Left renal cortex interstitium (tissue), 4 donors: Measurements from ENCODE around the gene LIAS. TPM values are rescaled to one million over a fixed set of nuclear protein-coding genes. Genes with fewer than 3 reads are reported as not detected.

Source experiments
- DNase-seq, 4 donors: peaks; one replicate each; pipeline ENCODE4 v3.0.0-alpha.2; 2013; ENCODE audit warnings: low read depth in 4 of 4, low spot score in 2 of 4, missing footprints in 1 of 4
- polyA plus RNA-seq, 4 donors: library from polyadenylated mRNA; unstranded; fragments of 120-200 nt; gene quantifications; one replicate each; pipeline ENCODE4 v1.2.1, GENCODE V29; 2013; ENCODE audit not compliant: insufficient read length in 4 of 4

The LIAS gene
- polyA plus RNA-seq, 4 donors, result 20.7 to 36.7 (median 26.1) TPM

DNA sequence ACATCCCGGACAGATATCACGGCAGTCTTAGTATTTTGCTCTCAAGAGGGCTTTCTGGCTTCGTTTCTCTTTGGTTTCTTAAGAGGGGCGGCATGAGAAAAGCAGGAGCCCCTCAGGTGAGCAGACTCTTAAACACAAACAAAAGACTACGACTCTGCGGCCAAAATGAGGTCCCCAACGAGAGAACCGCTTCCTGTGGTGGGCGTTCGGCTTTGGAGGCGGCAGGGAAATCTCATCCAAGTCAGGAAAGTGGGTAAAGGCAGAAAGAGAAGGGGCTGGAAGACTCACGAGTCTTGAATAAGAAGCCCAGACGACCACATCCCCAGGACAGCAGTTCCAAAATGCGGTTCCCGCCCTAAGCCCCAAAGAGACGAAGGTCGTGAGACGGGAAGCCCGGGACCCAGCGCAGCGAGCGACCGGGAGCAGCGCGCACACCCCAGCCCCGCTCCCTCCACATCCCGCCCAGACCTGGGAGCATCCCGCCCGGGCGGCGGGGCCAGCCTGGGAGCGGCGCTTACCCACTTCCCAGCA is 68.0 kb downstream of the LIAS start:
- DNase-seq, result peak in 1 of 4 donors; percentile 39

DNA sequence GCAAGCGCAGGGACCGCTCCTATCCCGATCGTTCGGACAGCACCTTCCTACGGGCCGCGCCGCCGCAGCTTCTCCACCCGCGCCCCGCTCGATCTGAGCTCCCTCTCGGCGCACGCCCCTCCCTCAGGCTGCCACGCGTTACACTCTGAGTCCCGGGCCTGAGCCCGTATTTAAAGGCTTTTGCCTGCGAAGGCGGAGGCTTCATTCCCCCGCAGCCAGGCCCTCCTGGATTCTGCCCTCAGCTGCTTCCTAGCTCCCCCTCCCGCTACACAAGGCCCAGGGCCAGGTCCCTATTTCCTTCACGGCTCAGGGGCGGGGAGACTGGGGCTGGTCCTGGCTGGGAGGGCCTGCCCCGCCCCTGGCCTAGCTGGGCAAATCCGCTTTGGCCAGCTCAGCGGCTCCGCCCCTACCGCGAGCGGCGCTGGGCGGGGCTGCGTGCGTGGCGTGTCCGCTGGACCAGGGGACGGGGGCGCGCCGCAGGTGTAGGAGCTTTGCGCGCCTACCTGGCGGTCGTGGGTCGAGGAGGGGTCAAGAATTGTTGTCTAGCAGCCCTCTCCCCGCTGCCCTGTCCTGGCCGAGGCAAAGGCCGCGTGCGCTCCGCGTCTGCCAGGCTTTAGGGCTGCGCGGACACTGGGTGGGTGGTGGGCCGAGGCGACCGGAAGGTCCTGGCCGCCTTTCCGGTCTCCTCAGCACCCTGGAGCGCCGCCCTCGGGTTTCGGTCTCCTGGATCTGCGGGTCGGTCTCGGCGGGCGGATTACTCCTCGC is 68.6 kb downstream of the LIAS start, which contains the start of gene UGDH:
UGDH (minus strand) TSS at position 144 of the 765 bp plus-strand sequence. CDS start 5,927 bp downstream, outside the sequence.
- peak; percentile 92 to 97 (median 94) for DNase-seq

DNA sequence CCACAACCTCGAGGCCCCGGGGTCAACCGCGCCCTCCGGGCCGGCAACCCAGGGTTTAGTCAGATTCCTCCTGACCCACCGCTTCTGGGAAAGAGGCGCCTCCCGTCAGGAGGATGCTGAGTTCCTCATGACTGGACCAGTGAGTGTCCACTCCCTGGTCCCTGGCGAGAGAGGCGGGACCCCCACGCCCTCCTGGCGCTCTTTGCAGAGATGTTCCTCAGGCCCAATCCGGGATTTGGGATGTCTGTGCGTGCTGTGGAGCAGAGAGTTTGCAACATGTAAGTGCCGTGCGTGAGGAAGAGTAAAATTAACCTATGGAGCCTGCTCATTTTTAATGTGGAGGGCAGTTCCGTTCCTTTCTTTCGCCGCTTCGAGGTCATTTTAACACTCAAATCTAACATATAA is 69.2 kb downstream of the LIAS start:
- DNase-seq, result peak in 2 of 4 donors; percentile 62 to 77

Other genes with a start within 250 kb of the LIAS start
- gene RFC1, start 92.7 kb upstream of the LIAS start, polyA plus RNA-seq, result 10 to 100 TPM; 64.4 to 79.9 (median 73.3) TPM
- under 1 TPM; 0.11 to 0.40 (median 0.19) TPM for gene KLB, start 52.1 kb upstream of the LIAS start, polyA plus RNA-seq
- 1,000 to 10,000 TPM in 2 of 4 donors, 100 to 1,000 TPM in 2; 515 to 1,676 (median 967) TPM for gene RPL9, start 134 bp upstream of the LIAS start, polyA plus RNA-seq
- gene UGDH, start 68.4 kb downstream of the LIAS start, polyA plus RNA-seq, result 100 to 1,000 TPM in 1 of 4 donors, 10 to 100 TPM in 3; 88.6 to 116 (median 90.3) TPM
- 10 to 100 TPM; 46.0 to 58.6 (median 54.0) TPM for gene SMIM14, start 179.8 kb downstream of the LIAS start, polyA plus RNA-seq
- 10 to 100 TPM; 79.6 to 97.7 (median 90.4) TPM for gene UBE2K, start 239.1 kb downstream of the LIAS start, polyA plus RNA-seq